GM12801 (cell line): ENCODE data around the gene TPSG1.

Experiments
- TF ChIP-seq, protein P1 (sequence below): IDR thresholded peaks from one replicate; pipeline ENCODE4 v1.5.1; 2011; ENCODE audit warnings: control low read depth; ENCODE audit not compliant: insufficient read length; ENCODE audit errors: extremely low read depth

The TPSG1 gene

GRCh38 chr16:1174477-1175357 is 50.4 kb downstream of the TPSG1 start:
- TF ChIP-seq, protein P1, sequence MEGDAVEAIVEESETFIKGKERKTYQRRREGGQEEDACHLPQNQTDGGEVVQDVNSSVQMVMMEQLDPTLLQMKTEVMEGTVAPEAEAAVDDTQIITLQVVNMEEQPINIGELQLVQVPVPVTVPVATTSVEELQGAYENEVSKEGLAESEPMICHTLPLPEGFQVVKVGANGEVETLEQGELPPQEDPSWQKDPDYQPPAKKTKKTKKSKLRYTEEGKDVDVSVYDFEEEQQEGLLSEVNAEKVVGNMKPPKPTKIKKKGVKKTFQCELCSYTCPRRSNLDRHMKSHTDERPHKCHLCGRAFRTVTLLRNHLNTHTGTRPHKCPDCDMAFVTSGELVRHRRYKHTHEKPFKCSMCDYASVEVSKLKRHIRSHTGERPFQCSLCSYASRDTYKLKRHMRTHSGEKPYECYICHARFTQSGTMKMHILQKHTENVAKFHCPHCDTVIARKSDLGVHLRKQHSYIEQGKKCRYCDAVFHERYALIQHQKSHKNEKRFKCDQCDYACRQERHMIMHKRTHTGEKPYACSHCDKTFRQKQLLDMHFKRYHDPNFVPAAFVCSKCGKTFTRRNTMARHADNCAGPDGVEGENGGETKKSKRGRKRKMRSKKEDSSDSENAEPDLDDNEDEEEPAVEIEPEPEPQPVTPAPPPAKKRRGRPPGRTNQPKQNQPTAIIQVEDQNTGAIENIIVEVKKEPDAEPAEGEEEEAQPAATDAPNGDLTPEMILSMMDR, result no peak

- TF ChIP-seq, protein P1, result no peak
These were observed 51.1 kb downstream of the TPSG1 start for GRCh38 chr16:1173788-1174451.

DNA sequence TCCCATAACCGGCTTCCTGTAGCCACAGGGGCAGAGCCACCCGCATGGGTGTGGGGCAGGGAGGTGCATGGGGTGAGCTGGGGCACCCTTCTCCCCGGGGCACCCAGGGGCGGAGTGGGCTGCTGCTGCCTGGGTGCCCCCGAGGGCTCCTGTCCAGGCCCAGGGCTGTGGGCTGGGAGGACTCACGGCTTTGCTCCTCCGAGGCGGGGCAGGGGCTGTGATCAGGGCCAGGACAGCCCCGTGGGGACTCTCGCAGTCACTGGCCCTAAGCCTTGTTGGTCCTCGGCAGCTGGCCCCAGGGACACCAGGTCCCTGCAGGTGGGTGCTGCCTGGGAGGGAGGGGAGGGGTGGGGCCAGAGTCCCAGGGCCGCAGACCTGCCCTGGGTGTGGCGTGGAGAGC is 52.4 kb downstream of the TPSG1 start:
- TF ChIP-seq, protein P1, result no peak

GRCh38 chr16:1171854-1172428 is 53.1 kb downstream of the TPSG1 start:
- TF ChIP-seq, protein P1, result no peak
